Measurements from ENCODE around the gene AQP6.

Gene AQP6

DNA sequence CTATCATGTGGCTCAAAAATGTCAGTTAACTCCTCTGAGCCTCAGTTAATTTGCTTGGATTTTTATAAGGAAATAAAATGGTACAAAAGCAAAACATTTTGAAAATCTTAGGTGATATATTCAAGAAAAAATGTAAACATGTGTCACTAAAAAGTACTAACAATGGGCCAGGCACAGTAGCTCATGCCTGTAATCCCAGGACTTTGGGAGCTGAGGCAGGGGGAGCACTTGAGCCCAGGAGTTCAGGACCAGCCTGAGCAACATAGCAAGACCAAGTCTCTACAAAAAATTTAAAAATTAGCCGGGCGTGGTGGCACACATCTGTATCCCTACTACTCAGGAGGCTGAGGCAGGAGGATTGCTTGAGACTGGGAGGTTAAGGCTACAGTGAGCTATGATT lies 25.7 kb downstream of the AQP6 start:
- DNase-seq (ENCODE audit: low spot score) = no peak

DNA sequence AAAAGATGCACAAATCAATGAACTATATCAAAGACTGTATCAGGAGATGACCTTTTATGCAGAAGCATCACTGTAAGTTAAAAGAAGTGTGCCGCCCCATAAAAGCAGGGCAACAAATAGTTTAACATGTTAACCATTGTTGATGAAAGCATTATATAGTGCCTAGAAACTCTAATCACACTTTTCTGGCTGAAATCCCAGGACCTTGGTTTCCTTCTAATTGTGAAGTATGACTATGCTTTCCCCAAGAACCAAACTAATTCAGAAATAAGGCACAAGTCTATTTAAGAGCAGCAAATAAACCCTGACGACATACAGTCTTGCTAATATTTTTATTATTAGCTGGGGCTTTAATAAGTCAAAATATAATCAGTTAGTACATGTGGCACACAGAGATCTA lies 30.8 kb downstream of the AQP6 start:
- no peak for DNase-seq (ENCODE audit: low spot score)

DNA sequence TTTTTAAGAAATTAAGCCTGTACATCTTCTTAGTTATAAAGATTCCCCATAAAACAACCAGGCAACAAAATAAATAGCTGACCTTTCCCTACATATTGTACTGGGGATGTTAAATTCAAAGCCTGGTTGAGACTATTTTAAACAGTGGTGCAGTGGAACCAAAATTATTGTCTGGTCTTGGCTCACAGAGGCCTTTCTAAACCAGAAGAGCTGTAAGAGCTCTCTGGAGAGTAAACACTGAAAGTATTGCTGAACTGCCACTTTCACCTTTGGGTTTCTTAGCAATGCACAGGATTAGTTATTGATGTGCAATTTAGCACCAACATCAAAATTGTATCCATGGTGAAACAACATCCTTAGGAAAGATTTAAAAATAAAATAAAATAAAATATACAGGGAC lies 31.9 kb downstream of the AQP6 start:
- no peak for DNase-seq (ENCODE audit: low spot score)

DNA sequence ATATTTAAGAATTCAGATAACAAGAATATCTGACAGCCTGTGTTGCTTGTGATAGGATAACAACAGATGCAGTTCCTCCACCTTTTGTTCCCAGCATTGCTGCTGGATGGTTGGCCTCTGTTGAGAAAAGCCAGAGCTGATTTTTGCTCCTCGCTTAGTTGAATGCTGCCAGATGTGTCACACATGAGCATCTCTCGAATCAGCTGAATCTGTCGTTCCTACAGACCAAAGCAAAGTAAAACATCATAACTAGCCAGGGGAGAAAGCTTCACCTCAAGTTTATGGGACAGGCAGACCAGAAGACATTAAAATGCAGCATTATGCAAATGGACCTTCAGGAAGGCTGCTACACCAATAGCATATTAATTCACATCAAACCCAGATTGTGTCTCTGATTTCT lies 32.4 kb downstream of the AQP6 start:
- no peak for DNase-seq (ENCODE audit: low spot score)

DNA sequence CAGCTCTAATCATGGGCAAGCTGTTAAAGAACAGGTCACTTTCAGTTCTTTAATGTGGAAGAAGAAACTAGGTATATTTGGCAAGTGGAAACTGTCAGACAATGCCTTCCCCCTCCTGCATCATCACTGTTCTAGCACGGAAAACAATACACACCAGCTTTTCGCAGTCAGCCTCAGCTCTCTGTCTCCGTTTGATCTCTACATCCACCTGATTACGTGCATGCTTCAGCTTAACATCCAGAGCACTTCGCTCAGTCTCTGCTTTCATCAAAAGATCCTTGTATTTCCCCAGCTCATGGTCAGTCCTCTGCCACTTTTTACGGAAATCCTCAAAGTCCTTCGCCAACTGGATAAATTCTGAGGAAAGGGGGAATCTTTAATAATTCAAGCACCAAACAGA lies 33.5 kb downstream of the AQP6 start:
- peak; percentile 42 for DNase-seq (ENCODE audit: low spot score)

DNA sequence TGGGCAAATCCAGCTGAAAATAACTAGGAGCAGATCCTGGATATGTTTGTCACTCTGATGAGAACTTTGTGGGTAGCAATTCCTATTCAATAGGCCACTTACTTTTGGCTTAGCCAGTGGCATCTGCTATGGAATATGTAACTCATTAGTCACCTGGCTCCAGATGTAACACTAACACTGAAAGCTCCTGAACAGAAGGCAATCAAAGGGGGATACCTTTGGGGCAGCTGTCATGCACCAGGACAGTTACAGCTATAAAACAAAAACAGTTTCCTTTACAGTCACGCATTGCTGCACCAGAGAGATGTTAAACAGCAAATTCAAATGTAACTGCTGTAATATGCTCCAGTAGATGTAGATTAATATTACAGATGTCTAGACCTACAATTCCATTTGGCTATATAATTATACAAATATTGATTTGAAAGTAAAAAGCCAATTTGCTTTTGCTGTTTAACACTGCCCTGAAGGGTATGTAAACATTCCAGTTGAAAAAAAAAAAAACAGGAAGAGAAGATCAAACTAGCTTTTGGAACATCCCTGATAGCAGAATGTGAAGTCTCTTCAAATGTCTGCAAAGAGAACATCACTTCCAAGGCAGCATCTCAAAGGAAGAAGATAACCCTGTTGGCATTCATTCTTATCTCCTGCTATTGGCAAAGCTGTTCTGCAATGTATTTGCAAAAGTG lies 34.2 kb downstream of the AQP6 start:
- no peak for DNase-seq (ENCODE audit: low spot score)

DNA sequence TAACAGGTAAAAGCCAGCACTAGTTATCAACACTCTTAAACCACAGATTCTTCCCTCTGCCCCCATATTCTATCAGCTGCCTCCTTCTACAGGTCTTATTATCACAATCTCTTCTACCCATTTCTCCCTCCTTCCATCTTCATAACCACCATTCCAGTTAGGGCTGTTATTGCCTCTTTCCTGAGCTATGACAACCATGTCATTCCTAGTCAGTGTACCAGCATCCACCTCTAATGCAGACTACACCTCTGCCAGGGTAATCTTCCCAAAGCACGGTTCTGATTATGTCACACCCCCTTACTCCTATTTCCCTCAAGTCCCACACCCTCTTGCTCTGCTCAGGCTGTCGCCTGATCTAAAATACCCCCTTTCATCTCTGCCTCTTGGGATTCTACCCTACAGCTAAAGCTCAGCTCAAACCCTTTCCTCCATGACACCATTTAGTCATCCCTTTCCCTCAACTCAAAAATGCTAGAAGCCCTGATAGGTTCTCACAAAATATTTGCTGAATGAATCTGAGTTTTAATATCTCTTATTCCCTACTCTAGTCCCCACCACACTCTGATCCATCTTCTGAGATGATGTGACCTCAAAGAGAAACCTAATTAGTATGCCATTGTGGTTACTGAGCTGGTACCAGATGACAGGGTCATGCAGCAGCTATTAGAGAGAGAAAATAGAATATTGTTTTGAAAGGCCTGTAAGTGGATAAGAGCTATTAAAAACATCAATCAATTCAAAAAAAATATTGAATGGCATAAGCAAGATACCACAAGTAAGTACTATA lies 40.8 kb downstream of the AQP6 start:
- peak; percentile 30 for DNase-seq (ENCODE audit: low spot score)

DNA sequence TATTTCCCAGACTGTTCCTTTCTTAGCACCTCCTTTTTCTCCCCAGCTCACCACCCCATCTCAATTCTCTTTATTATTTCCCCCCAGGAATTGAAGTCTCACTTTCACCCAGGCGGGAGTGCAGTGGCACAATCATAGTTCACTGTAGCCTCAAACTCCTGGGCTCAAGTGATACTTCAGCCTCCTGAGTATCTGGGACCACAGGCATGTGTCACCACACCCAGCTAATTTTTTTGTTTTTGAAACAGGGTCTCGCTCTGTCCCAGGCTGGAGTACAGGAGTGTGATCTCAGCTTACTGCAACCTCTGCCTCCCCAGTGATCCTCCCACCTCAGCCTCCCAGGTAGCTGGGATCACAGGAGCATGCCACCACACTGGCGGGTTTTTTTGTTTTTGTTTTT lies 41.6 kb downstream of the AQP6 start:
- DNase-seq (ENCODE audit: low spot score) = no peak

DNA sequence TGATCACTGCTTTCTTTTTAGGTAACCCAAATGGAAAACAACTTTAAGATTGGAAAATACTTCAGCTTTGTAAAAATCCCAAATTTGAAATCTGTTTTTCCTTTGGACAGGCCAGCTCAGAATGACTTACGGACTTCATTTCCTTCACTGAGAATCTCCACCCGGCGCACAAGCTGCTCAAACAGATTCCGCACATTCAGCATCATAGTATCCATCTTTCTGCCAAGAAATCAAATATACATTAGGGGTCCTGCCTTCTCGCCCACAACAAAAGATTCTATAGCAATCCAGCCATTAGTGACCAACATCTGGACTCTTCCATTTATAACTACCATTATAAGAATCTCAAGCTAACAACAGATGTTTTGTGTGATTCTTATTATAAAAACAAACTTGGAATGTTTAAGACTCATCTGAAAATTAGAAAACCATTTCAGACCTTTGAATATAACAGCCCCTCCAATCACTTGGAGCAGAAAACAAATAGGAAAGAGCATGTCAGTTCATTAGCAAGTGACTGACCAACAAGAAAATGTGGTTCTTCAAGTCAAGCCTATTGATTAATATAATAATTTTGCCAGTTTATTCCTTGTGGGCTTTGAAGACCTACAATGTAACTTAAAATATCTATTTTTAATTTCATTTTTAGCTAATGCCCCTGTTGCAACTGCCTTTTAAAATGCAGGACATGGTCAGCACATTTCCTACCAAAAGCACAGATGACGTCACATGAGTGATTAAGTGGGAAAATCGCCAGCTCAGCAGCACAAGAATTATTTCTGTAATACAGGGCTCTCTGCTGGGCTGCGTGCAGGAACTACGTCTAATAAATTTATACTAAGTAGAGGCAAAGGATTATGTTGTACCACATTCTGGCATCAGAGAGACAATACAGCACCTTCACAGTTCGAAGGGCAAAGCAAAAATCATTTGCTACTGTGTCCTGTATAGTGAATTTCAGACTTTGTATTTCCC lies 44.0 kb downstream of the AQP6 start:
- peak; percentile 79 for DNase-seq (ENCODE audit: low spot score)

DNA sequence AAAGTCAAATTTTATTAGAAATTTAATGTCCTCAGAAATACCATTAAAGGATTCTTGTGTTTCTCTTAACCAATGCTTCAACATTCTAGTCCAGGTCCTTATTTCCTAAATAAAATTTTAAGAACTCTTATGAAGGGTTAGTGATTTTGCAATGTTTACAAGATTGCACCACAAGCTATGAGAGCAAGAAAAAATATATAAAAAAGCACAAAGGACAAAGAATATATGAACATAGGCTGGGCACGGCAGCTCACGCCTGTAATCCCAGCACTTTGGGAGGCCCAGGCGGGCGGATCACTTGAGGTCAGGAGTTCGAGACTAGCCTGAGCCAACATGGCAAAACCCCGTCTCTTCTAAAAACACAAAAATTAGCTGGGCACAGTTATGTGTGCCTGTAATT lies 44.9 kb downstream of the AQP6 start:
- DNase-seq (ENCODE audit: low spot score) = no peak

DNA sequence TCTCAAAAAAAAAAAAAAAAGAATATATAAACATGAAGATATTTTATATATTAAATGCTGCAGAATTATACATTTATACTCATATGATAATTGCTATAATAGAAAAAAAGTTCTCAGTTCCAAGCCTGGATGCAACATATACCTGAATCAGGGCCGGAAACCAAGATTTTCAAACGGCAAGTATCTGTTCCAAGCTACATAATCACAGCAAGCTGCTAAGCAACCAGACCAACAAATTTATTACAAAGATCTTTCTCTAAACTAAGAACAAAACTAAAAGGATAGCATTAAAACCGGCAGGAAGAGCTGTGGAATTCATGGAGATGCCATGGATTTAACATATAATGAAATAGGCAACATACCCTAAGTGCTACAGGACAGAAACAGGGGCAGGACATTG lies 45.4 kb downstream of the AQP6 start:
- no peak for DNase-seq (ENCODE audit: low spot score)

DNA sequence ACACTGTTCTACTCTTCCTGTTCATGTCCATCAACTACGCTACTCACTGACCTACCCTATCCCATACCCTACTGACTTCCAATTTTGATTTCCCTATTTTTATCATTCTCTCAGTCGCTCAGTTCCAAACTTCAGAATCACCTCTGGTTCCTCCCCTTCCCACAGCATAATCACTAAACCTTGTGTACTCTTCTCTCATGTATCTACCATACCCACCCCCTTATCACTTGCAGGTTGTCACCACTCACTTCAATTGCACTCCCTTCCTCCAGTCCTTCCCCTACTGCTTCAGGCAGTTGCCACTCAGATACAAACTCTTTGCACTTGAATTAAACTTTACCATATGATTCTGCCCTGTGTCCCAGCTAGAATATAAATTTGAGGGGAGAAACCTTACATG lies 46.2 kb downstream of the AQP6 start:
- no peak for DNase-seq (ENCODE audit: low spot score)

DNA sequence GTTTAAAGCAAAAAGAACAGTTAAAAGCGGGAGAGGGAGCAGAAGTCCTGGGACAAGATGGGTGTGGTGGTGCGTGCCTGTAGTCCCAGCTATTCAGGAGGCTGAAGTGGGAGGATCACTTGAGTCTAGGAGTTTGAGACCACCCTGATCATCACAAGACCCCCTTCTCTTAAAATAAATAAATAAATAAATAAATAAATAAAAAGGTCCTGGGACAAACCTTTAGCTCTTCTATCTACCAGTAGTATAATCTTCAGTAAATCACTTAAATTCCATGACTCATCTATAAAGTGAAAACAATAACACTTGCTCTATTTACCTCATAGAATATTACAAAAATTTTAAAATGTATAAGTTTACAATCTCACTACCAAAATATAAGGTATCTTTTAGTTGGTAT lies 46.8 kb downstream of the AQP6 start:
- no peak for DNase-seq (ENCODE audit: low spot score)

DNA sequence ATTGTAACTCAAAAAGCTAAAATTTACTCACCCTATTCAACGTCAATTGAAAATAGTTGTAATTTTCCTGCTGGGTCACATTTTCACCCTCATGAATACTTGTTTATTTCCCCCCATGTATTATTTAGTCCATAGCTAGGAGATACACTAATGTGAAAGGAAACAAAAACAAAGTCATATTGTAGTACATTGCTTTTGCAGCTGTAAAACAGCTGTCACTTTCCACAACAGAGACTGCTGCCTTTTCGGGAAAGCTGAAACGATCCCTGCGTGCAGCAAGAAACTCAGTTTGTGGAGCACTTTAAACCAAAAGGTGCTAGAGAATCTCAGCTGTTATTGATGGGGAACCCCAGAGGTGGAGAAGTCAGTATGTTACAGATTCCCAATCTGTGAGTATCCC lies 48.3 kb downstream of the AQP6 start:
- DNase-seq (ENCODE audit: low spot score) = no peak

DNA sequence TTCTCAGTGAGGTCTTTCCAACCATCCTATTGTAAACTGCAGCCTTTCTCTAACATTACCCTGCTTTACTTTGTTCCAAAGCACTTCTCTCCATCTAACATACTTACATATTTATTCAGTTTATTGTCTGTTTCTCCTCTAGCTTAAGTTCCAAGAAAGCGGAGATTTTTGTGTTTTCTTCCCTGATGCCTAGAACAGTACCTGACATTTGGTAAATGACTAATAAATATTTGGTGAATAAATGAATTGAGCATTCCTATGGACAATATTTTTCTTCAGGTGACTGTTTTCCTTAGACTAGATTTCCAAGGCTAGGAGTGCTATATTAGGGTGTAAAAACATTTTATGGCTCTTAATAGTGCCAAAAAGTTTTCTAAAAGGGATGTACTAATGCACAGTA lies 50.2 kb downstream of the AQP6 start:
- no peak for DNase-seq (ENCODE audit: low spot score)

DNA sequence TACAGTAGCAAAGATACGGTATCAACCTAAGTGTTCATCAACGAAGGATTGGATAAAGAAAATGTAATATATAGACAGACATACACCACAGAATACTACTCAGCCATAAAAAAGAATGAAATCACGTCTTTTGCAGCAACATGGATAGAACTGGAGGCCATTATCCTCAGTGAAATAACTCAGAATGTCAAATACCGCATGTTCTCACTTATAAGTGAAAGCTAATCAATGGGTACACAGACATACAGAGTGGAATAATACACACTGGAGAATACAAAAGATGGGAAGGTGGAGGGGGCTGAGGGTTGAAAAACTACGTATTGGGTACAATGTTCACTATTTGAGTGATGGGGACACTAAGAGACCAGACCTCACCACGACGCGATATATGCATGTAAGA lies 51.5 kb downstream of the AQP6 start:
- no peak for DNase-seq (ENCODE audit: low spot score)

DNA sequence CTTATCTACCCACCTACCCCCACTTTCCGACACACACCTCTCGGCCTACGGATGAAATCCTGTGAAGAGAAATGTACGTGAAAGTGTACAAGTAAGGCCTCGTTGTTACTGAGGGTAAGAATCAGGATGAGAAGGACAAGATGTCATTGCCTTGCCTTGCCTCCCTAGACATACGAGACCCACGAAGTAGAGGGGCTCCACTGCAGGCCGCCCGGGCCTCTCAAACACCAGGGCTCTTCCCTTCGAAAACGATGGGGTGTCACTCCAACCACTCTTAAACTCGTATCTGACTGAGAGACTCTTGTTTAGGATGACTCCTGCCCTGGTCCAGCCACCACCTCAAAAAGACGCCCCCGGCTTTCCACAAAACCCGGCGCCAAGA lies 52.0 kb downstream of the AQP6 start:
- no peak for DNase-seq (ENCODE audit: low spot score)

DNA sequence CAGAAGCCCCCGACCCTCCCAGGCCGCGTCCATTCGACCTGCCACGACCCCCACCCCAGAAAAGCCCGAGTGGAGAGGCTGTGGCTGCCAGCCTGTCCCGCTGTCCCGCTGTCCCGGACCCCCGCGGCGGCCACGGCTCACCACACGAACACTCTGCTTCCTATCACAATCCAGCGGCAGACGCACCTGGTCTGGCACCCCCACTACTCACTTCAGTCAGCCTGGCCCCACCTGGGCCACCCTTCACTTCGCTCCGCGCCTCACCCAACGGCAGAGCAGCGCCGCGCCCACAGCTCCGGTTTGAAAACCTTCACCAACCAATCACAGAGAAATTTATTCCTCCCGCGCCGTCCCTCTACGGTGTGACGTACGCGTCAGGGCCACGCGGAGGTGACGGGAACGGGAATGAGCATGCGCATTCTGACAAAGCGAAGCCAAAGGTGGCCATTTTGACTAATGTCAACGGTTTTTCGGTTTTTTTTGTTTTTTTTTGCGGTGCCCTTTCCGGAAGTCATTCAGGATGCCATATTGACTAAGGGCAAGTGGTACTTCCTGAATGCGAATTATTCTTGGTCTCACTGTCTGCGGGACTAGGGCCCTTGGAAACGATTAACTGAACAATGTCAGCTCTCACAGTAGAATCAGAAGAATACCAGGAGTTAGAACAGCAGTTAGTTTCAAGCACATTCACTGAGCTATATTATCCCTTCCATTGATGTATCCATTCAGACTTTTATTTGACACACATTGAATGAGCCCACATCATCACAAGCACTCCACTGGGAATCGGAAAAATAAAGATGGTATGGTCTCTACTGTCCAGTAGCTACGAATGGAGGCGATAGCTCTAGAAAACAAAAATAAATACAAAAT lies 52.7 kb downstream of the AQP6 start, which contains the start of gene RACGAP1:
Gene RACGAP1 (minus strand): TSS at position 308 of the 873 bp plus-strand sequence. CDS start 8,779 bp downstream, outside the sequence.
- DNase-seq (ENCODE audit: low spot score) = peak; percentile 98

DNA sequence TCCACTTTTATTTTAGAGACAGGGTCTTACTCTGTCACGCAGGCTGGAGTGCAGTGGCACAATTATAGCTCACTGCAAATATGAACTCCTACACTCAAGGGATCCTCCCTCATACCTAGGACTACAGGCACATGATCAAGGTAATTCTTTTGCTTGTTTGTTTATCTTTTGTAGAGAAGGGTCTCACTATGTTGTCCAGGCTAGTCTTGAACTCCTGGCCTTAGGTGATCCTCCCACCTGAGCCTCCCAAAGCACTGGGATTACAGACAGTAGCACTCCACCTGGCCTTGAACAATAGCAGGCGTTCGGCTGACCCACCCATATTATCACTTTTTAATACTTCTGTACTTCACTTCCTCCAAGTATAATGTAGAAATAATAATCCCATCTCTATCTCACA lies 53.9 kb downstream of the AQP6 start:
- no peak for DNase-seq (ENCODE audit: low spot score)
